DMS114 treated with DMSO at 0.1 percent for 48 hours (cell line): Measurements from ENCODE around the gene RPS3.

Source experiments
- DNase-seq: peaks from one replicate; lab custom pipeline; 2025; ENCODE audit not compliant: unreplicated experiment; lab: John Stamatoyannopoulos, UW

RPS3 gene

GRCh38 chr11:75434051-75434450 is 34.7 kb downstream of the RPS3 start:
- no peak for DNase-seq

- no peak for DNase-seq
Observed at GRCh38 chr11:75434886-75435570, 35.7 kb downstream of the RPS3 start.

GRCh38 chr11:75435571-75435925 is 36.2 kb downstream of the RPS3 start:
- DNase-seq: no peak

GRCh38 chr11:75436806-75437205 is 37.5 kb downstream of the RPS3 start:
- DNase-seq: no peak

- DNase-seq: no peak
Observed at GRCh38 chr11:75437966-75438659, 38.8 kb downstream of the RPS3 start.

GRCh38 chr11:75439026-75439425 is 39.7 kb downstream of the RPS3 start:
- DNase-seq: no peak

GRCh38 chr11:75439495-75440120 is 40.3 kb downstream of the RPS3 start:
- DNase-seq: no peak

- DNase-seq: no peak
Observed at GRCh38 chr11:75440960-75441803, 41.9 kb downstream of the RPS3 start.

GRCh38 chr11:75441804-75442132 is 42.5 kb downstream of the RPS3 start:
- no peak for DNase-seq

GRCh38 chr11:75442161-75442885 is 43.0 kb downstream of the RPS3 start:
- no peak for DNase-seq

- DNase-seq: no peak
Observed at GRCh38 chr11:75443043-75443442, 43.7 kb downstream of the RPS3 start.

GRCh38 chr11:75445315-75445953 is 46.1 kb downstream of the RPS3 start:
- peak; percentile 34 for DNase-seq

- DNase-seq: no peak
Observed at GRCh38 chr11:75447415-75447814, 48.1 kb downstream of the RPS3 start.

GRCh38 chr11:75449271-75449670 is 50.0 kb downstream of the RPS3 start:
- no peak for DNase-seq

GRCh38 chr11:75449776-75450175 is 50.5 kb downstream of the RPS3 start:
- DNase-seq: no peak

GRCh38 chr11:75450236-75450635 is 50.9 kb downstream of the RPS3 start:
- no peak for DNase-seq

GRCh38 chr11:75450826-75451821 is 51.8 kb downstream of the RPS3 start:
- DNase-seq: no peak

GRCh38 chr11:75453916-75454655 is 54.8 kb downstream of the RPS3 start:
- DNase-seq: no peak

- DNase-seq: no peak
Observed at GRCh38 chr11:75454987-75455386, 55.7 kb downstream of the RPS3 start.
